Measurements from ENCODE around the gene ZHX3.

Gene ZHX3

GRCh38 chr20:41192575-41192974 is 125.0 kb downstream of the ZHX3 start:
- no peak for DNase-seq

- no peak for DNase-seq
Observed at GRCh38 chr20:41191562-41192500, 125.7 kb downstream of the ZHX3 start.

- DNase-seq = no peak
Observed at GRCh38 chr20:41187668-41188067, 129.9 kb downstream of the ZHX3 start.

- DNase-seq = peak in 38 of 56 donors; percentile 37 to 81 (median 56)
Observed at GRCh38 chr20:41185013-41185757, 132.3 kb downstream of the ZHX3 start.

- no peak for DNase-seq
Observed at GRCh38 chr20:41183831-41184230, 133.7 kb downstream of the ZHX3 start.

GRCh38 chr20:41183391-41183790 is 134.1 kb downstream of the ZHX3 start:
- no peak for DNase-seq

GRCh38 chr20:41182296-41183212 is 135.0 kb downstream of the ZHX3 start:
- DNase-seq = no peak

GRCh38 chr20:41181567-41181966 is 136.0 kb downstream of the ZHX3 start:
- DNase-seq = no peak

- DNase-seq = no peak
Observed at GRCh38 chr20:41180599-41181333, 136.8 kb downstream of the ZHX3 start.

- DNase-seq = no peak
Observed at GRCh38 chr20:41179961-41180360, 137.6 kb downstream of the ZHX3 start.

GRCh38 chr20:41178904-41179432 is 138.6 kb downstream of the ZHX3 start:
- peak in 35 of 56 donors; percentile 28 to 86 (median 50) for DNase-seq

GRCh38 chr20:41178495-41178894 is 139.0 kb downstream of the ZHX3 start:
- DNase-seq = no peak

- peak in 23 of 56 donors; percentile 26 to 73 (median 44) for DNase-seq
Observed at GRCh38 chr20:41177636-41178035, 139.9 kb downstream of the ZHX3 start.

GRCh38 chr20:41176711-41177552 is 140.6 kb downstream of the ZHX3 start:
- DNase-seq = no peak

- DNase-seq = peak in 6 of 56 donors; percentile 18 to 58 (median 36)
Observed at GRCh38 chr20:41175727-41176330, 141.7 kb downstream of the ZHX3 start.

- DNase-seq = no peak
Observed at GRCh38 chr20:41175201-41175651, 142.3 kb downstream of the ZHX3 start.

- no peak for DNase-seq
Observed at GRCh38 chr20:41174782-41175181, 142.7 kb downstream of the ZHX3 start.

GRCh38 chr20:41174373-41174772 is 143.2 kb downstream of the ZHX3 start:
- DNase-seq = no peak
